Neural progenitor cell (in vitro differentiated cells): ENCODE results near the gene POLR2C.

Source experiments
- CTCF ChIP-seq: fragments of 200-600 bp; sonication (generic); IDR thresholded peaks from 2 replicates; pipeline ENCODE4 v1.5.1; 2017; ENCODE audit warnings: antibody characterized with exemption, mild to moderate bottlenecking
- EZH2 ChIP-seq: fragments of 200-600 bp; sonication (generic); IDR thresholded peaks from 2 replicates; pipeline ENCODE4 v1.6.1; 2017; ENCODE audit warnings: antibody characterized with exemption, mild to moderate bottlenecking, moderate library complexity
- EZH2phosphoT487 ChIP-seq: fragments of 200-600 bp; sonication (generic); IDR thresholded peaks from 2 replicates; pipeline ENCODE4 v1.6.1; 2017; ENCODE audit warnings: antibody characterized with exemption

- TF ChIP-seq EZH2 (no peak), CTCF (no peak), EZH2phosphoT487 (no peak)
Observed at GRCh38 chr16:57477531-57478202, 15.2 kb downstream of the POLR2C start.
